GM12873 (cell line): Measurements from ENCODE around the gene ZFYVE28.

ENCODE experiments used
- TF ChIP-seq, protein P1 (sequence below): IDR thresholded peaks from 2 replicates; pipeline ENCODE4 v1.5.1; 2012; ENCODE audit warnings: low read depth, mild to moderate bottlenecking, moderate library complexity, low read length, control low read depth; ENCODE audit not compliant: insufficient read depth; ENCODE audit errors: missing control alignments

Gene ZFYVE28

DNA sequence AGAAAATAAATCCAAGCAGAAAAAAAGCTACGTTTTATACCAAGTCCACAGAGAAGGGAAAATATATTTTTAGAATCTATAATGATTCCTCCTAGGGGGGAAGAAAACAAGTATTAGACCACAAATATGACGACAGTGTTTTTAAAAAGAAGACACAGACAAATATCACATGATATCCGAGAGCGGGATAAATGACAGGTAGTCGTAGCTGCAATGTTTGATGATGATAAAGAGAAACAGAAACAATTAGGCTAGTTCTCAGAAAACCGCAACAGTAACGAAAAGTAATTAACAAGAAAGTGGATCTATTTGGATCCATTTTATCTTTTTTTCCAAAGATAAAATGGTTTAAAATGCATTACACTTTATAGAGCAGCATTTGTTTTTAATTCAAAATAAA is 177.4 kb downstream of the ZFYVE28 start:
- TF ChIP-seq, protein P1, sequence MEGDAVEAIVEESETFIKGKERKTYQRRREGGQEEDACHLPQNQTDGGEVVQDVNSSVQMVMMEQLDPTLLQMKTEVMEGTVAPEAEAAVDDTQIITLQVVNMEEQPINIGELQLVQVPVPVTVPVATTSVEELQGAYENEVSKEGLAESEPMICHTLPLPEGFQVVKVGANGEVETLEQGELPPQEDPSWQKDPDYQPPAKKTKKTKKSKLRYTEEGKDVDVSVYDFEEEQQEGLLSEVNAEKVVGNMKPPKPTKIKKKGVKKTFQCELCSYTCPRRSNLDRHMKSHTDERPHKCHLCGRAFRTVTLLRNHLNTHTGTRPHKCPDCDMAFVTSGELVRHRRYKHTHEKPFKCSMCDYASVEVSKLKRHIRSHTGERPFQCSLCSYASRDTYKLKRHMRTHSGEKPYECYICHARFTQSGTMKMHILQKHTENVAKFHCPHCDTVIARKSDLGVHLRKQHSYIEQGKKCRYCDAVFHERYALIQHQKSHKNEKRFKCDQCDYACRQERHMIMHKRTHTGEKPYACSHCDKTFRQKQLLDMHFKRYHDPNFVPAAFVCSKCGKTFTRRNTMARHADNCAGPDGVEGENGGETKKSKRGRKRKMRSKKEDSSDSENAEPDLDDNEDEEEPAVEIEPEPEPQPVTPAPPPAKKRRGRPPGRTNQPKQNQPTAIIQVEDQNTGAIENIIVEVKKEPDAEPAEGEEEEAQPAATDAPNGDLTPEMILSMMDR = no peak

DNA sequence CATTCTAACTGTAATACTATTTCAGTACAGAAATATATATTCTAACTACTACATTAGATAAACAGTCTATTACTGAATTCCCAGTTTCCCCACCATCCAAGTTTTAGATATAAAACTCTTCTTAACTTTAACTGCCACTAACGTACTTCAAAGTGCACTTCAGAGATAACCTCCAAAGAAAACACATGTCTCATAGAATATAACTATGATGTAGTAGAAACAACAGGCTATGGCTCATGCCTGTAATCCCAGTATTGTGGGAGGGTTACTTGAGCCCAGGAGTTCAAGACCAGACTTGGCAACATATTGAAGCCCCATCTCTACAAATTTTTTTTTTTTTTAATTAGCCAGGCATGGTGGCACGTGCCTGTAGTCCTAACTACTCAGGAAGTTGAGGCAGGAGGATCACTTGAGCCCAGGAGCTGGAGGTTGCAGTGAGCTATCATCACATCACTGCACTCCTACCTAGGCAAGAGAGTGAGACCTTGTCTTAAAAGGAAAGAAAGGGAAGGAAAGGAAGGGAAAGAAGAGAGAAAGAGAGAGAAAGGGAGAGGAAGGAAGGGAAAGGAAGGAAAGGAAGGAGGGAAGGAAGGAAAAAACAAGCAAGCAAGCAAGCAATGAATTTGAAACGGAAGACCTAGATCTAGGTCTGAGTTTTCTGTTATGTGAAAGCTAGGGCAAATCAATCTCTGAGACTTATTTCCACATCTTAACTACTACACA is 181.3 kb downstream of the ZFYVE28 start:
- TF ChIP-seq, protein P1 = no peak

DNA sequence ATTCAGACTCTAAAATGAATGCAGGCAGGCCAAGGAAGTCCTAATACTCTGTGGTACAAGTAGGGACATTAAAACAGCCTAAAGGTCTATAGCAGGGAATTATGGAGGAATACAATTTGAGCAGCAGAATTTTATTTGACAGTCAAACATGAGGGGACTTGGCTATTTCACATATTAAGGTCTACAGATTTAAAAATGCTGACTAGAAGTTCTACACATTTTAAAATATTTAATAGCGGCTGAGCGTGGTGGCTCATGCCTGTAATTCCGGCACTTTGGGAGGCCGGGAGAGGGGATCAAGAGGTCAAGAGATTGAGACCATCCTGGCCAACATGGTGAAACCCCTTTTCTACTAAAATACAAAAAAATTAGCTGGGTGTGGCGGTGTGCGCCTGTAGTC is 187.4 kb downstream of the ZFYVE28 start:
- TF ChIP-seq, protein P1 = no peak

DNA sequence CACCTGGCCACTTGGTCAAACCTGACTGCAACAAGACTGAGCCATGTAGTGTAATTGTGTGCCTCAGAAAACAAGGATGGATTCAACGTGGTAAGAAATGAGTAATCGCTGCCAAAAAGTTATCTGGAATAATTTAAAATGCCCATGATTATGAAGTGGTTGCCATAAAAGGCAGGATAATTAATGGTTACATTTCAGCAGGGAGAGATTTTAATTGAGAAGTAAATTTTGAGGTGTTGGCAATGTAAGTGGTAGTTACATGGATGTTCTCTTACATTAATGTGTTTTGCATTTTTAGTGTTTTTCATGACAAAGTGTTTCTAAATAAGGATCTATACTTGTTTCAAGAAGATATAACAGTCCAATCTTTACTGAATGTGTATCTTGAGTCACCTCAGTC is 192.2 kb downstream of the ZFYVE28 start:
- TF ChIP-seq, protein P1 = no peak

DNA sequence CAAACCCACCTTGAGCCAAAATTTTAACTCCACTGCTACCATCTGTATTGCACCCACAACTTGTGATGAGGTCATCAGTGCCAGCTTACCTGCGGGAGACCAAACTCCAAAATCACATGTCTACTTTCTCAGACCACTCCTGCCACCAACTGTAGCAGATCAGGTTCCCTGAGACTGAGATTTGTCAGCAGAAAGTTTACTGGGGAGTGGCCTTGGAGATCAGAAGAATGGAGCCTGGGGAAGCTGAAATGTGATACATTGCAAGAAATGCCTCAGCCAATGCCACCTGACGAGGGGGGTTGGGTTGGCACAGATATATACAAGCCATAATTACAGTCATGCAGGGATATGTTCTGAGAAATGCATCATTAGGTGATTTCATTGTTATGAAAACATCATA is 195.6 kb downstream of the ZFYVE28 start:
- TF ChIP-seq, protein P1 = no peak

DNA sequence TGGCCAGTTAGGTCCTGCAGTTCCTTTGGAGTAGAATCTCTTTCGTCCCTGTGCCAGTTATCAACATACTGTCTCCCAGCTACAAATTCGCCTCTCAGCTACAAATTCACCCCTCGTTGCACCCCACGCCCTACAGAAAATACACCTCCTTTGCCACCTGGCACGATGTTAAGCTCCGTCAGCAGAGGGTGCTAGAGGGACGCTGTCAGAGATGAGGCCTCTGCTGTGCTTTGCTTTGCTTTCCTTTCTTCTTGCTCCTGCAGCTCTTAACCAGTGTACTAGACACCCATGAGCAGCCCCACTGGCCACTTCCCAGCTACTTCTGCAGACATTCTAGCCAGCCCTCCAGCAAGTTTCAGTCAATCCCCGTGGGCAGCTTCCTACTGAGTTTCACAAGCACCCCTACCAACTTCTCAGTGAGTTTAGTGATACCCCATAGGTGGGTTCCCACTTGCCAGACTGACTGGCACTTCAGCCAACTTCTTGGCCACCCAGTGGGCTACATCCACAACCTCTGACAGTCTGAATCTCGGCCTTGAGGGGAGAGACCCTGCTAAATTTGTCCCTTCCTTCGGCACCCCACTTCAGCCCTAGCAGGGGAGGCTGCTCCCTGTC is 198.3 kb downstream of the ZFYVE28 start:
- TF ChIP-seq, protein P1 = peak; percentile 96
